Stimulated activated CD4-positive, alpha-beta T cell treated with anti-CD3 and anti-CD28 coated beads, Interleukin-1b, Interleukin-23, amount 100 ng/mL, for 1 hour (primary cell): ENCODE results near the gene DDX25.

Experiments
- DNase-seq, 2 donors: peaks; one replicate each; pipeline ENCODE4 v3.0.0-alpha.2; 2020; ENCODE audit warnings: low read depth in 2 of 2

DDX25 gene

DNA sequence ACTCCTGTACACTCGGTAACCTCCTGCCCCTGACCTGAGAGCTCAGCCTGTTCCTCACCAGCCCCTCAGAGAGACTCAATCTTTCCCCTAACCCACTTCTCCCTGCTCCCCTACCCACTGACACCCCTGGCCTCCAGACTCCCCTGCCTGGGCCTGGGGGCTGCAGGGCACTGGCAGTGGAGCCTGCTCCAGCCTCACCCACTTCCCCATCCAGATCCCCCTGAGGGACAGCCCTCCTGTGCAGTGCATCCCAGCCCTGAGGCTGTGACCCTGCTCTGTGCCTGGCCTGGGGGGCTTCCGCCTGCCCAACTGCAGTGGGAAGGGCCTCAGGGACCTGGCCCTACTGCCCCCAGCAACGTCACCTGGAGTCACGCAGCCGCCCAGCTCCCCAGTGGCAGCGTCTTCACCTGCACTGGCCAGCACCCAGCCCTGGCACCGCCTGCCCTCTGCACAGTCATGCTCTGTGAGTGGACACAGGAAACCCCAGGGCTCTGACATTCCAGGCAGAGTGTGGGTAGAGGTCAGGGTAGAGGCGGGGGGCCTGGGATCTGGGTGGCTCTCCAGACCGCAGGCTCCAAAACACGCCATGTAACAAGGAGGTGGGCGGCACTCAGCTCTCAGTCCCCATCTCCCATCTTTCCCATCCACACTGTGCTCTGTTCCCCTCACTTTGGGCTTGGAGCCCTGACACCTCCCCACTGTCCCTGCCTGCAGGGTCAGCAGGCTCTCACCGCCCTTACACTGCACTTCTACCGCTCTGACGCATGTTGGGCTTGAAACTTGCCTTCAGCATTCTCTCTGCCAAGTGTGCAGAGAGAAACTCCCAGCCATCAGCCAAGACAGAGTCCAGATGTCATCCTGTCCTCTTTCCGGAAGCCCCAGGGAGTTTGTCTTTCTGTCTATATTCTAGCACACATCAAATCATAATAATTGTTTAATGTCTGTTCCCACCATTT, 46.7 kb downstream of the DDX25 start:
- DNase-seq: no peak

DNA sequence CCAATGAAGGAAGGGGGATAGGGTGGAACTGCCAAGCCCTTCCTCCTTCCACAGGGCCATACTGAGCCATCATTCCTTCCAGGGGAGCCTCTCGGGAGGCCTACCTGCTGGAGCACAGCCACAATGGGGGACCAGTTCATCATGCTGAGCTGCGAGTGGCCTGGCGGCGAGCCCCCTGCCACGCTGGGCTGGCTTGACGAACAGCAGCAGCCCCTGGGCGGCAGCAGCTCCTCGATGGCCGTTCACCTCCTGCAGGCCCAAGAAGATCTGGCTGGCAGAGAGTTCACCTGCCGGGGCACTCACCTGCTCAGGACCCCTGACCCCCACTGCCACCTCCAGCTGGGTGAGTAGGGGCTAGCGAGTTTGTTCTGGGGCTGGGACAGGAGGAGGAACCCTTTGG, 47.4 kb downstream of the DDX25 start:
- DNase-seq: no peak

DNA sequence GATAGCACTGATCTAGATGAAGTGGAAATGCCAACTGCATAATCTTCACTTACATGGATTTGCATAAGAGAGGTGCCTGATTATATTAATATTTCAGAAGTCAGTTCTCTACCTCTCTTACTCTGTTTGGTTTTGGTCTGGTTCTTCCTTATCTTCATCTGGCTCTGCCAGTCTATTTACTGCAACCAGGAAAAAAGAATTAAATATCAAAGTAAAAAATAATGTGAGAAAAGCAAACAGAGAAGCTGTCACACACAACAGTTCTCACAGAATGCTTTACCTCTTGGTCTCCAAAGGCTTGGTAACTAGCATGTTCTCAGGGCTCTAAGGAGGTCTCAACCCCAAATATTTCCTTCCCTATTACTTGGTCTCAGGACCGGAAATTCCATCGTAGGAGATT, 48.3 kb downstream of the DDX25 start:
- no peak for DNase-seq

DNA sequence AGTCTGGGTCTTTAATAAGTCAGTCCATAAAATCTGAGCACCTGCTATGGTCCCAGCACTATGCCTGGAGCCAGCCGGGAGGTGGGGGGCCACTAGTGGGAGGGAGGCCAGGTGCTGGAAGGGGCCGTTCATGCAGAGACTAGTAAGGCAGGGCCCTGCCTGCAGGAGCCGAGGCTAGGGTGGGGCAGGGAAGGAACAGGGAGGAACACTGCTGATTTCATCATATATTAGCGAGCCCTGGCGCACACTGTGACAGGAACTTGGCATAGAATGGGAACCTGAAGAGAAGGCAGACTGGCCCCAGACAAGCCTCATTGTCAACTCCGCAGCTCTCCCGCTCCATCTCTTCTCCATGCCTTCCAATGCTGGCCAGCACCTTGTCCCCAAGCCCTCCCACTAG, 48.7 kb downstream of the DDX25 start:
- DNase-seq: no peak

DNA sequence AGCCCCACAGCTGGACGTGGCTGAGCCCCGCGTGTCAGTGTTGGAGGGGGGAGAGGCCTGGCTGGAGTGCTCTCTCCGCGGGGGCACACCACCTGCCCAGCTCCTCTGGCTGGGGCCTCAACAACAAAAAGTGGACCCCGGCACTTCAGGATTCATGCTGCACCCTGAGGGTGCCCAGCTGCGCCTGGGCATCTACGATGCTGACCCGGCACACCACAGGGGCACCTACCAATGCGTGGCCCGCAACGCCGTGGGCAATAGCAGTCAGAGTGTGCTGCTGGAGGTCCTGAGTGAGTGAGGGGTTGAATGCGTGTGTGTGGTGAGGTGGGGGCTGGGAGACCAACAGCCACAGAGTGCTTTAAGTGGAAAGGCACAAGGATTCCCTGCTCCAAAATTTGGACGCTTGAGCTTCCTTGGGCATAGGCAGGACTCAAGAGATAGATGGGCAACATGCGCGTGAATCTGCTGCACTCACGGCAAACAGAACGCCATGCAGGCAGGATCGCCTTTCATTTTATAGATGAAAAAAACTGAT, 49.2 kb downstream of the DDX25 start:
- no peak for DNase-seq

DNA sequence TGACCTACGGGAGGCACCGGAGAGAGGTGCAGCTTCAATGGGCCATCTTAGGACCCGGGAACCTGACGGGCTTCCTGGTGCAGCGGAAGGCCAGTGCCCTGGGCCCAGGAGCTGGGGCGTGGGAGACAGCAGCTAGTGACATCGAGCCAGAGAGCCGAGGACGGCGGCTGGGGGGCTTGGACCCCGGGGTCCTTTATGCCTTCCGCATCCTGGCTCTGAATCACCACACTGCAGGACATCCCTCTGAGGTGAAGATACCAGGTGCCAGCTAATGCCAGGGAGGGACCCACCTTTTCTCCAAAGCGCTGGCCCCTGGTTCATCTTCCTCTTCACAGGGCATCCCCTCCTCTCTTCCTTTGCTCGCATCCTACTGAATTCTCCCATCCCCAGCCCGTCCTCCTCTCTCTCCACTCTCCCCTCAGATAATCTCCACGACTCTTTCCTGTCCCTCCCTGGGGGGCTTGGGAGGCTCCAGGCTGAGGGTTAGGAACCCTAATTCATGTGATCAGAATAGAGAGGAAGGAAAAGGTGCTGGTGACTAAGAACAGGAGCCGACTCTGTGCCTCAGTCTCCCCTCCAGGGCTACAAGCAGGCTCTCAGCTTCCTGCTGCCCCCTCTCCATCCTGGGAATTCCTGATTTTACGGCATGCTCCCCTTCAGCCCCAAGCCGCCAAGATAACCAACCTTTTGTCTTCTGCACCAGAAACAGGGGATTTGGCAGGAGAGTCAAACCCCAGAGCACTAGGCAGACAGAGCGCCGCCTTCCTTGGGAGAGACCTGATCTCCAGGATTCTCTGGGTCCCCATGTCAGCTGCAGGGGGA, 50.0 kb downstream of the DDX25 start:
- DNase-seq: no peak

DNA sequence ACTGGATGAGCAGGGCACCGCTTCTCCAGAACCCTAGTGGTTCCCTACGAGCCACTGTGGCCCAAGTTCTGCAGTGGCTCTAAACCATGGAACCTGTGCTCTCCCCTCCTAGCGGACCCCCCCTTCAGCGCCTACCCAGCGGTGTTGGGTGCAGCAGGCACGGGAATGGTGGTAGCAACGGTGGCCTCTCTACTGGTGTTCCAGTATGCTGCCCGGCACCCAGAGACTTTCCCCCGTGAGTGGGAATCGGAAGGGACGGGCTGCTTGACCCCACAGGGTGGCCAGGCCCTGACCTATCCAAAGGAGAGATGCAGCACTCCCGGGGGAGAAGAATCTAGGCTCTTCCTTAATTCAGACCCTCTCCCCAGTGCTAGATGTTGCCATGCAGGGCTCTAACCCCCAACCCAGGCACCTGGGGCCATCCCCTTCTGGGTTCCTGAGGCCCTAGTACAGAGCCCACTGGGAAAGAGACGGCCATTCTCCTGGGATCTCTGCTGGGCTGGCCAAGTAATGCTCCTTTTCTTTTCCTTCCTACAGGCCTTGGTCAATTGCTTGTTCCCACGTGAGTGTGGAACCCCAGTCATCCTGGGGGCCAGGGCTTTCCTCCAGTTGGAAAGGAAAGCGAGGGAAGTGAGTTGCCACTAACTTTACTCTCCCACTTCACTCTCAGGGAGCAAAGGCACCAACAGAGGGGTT, 50.8 kb downstream of the DDX25 start:
- no peak for DNase-seq

DNA sequence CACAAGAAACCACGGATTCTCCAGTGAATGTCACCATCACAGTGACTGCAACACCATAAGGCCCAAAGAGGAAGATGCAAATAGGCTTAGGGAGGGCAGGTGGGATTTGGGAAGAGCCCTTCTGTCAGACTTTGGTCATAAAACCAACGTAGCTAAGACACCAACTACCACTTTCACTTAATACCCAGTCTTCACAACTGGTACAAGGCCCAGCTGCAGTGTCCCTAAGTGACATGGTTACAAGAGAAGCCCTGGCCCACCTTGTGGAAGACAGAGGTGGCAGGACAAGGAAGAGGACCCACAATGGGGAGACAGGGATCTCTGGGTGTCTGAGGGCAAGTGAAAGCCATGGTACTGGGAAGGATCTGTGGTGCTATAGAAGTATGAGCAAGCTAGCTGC, 51.5 kb downstream of the DDX25 start:
- no peak for DNase-seq

DNA sequence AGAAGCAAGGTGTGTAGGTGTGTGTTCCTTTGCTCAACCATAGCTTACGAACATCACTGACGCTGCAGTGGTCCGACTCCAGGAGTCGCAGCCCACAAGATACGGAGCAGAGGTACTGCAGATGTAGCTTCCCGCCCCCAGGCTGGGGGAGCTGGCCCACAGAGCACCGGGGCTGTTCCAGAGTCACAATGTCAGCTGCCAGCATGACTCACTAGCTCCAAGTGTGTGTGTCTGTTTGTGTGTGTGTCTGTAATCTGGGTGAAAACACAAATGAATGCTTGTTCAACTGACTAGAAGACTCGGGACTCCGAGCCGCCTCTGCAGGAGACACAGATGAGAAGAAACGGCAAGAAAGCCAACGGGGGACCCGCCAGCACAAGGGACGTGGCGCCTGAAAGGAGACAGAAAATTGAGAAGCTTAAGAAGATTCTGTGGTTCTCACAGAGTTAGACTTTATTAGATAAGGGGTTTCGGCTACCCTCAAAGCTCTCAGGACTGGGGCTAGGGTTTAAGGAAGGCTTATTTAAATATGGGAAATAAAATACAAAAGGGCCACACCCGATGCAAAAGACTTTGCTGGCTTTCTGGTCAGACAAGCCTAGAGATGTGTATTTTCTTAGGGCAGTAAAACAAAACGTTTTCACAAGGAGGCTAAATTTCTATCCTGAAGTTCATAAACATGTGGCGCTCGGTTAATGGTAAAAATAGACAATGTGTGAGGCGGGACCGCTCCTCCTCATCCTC, 52.3 kb downstream of the DDX25 start:
- no peak for DNase-seq

DNA sequence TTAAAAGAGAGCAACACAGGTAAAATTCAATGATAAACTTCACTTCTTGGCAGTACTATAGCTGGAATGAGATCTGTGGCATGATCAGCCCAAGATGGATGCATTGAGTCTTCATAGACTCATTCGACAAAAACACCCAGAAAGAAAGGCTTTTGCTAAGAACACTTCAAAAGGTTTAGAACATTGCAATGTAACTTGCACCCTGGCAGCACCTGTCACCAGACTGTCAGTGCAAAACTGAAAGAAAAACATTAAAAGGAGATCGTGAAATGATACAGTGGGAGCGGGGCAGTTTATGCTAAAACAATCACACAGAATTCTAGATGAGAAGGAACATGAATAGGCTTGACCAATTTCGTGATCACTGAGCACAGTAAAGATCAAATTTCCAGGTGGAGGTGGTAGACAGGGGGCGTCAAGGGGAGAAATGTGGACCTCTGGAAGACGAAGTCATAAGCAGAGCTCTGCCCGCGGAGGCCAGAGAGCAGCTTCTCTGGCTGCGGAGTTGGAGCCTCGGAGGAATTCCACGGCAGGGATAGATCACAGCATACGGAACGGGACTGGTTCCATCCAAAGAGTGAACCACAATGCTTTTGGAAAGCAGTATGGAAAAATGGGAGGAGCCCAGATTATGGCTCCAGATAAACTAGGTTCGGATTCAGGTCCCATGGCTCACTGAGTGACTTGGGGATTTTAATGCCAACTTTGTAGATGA, 53.5 kb downstream of the DDX25 start:
- no peak for DNase-seq

DNA sequence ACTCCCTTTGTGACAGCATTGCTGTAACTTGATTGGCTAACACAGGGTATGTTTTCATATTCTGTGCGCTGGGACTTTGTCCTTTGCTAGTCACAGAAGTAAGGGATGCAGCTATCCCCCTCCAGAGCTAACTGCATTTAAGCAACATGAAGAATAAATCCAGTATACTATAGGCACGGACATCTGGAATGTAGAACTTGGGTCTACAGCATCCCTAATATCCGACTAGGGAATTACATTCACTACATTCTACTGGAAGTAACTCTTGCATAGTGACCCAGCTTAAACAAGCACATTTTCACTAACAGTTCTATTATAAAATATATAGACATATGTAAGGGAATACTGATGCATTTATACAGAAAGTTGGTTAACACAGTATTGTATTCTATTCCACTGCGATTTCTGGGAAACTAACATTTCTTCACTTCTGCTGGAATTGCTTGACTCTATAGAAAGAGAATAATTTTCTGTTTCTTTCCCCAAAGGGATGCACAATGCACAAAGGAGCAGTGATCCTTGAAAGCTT, 54.6 kb downstream of the DDX25 start:
- no peak for DNase-seq

DNA sequence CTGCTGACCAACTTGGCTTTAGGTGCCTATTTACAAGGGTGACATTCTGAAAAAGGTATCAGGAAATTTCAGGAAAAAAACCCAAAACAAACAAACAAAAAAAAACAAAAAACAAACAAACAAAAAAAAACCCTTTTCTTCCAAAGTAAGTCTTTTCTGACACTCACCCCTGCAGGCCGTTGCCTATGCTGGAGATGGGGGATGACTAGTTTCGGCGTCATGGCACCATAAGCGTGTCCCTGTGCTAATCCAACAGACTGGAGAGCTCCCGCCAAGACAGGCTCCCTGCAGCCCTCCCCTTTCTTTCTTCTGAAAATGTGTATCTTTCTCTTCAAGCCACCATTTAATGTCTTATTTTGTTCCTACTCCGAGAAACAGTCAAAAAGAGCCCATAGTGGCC, 55.2 kb downstream of the DDX25 start:
- no peak for DNase-seq

DNA sequence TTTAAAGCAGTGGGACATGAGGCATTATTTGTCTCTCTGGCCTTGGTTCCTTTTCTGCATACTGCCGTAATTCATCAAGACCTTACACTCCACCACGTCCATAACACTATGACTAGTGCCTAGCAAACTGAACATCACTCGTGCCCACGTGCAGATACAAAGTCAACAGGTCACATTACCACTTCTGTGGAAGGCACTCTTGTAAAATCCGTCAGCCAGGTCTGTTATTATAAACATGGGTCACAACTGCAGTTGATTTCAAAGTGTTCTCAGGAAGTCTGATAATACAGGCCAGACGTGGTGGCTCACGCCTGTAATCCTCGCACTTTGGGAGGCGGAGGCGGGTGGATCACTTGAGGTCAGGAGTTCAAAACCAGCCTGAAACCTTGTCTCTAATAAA, 55.6 kb downstream of the DDX25 start:
- DNase-seq: no peak

DNA sequence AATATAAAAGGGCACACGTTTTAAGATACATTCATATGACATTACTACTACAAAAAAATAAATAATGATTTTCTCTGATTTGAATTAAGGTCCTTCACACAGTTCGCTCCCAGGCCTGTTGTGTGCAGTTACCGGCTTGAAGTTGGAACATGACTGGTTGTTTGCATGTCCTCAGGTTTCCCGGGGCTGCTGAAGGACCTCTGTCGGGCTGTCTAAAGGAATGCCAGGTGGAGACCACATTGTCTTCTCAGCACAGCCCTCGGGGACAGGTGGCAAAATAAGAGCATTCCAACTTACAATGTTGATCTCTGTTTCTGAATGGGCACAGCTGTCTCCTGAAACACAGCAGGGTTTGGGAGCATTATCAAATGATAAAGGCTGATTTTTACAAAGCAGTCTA, 56.5 kb downstream of the DDX25 start:
- DNase-seq: no peak

DNA sequence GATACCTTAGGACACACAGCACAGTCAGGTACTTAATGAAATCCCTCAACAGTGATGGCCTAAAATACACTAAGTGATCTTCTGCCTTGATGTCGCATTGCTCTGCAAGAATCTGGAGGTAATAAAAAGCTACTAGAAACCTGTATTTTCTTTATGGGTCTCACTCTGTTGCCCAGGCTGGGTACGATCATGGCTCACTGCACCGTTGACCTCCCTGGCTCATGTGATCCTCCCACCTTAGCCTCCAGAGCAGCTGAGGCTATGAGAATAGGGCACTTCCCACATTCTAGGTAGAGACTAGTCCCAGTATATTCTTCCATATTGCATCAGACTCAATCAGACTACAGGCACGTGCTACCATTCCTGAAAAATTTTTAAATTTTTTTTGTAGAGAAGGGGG, 63.2 kb downstream of the DDX25 start:
- no peak for DNase-seq

DNA sequence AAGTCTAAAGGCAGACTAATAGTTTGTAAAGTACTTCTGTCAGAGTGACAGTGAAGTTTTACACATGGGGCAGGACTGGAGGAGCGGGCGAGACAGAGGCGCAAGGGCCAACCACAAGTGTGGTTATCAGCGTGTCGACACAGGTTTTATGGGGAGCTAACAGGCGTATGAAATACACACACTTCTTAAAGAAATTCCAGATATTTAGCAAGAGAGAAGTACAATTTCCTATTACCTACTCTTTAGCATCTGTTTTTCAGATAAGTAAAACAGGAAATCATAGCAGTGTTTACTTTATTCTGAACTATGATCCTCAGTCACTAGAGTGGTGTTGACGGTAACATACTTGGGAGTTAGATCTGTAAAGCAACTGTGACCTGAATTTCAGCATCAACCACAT, 64.0 kb downstream of the DDX25 start:
- no peak for DNase-seq

DNA sequence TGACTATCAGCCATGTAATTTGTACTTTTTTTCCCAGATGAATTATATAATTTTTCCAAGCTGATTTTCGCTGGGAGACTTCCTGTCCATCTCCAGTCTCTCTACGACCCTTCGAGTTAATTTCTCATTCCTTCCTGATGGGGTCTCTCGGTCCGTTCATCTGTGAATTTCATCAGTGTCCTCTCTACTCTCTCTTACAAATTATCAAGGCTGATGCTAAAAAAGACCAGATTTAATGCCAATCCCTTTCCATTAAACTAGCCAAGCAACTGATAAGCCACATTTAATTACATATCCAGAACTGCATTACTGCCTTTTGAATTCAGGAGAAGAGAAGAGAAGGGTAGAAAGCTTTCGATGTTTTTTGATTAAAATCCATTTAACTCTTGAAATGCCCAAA, 67.3 kb downstream of the DDX25 start:
- no peak for DNase-seq

DNA sequence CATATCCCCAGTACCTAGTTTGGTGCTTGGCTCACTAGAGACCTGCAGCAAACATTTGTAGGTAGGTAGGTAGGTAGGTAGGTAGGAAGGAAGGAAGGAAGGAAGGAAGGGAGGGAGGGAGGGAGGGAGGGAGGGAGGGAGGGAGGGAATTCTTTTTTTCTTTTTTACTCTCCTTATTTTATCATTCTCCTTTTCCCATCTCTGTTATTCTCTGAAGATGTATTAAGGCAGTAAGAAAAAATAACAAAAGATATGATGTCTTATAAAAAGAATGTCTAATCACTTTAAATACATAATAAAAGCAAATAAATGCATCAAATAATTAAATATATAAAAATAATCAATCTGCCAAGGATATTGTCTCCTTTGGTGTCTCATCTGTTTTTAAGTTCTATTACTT, 70.0 kb downstream of the DDX25 start:
- DNase-seq: no peak

DNA sequence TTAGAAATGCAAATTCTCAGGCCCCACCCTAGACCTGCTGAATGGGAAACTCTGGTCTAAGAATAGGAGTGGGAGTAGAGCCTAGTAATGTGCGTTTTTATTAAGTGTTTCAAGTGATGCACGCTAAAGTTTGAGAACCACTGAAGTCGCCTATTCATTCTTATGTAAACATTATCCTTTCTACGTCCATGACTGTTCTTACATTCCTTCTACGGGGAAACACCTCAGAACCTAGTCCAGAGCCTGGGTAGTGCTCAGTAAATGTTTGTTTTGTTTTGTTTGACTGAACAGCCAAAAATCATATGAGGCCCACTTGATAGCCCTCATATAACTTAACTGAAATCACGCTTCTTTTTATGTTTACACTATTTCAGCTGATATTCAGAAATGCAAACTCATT, 71.3 kb downstream of the DDX25 start:
- no peak for DNase-seq

DNA sequence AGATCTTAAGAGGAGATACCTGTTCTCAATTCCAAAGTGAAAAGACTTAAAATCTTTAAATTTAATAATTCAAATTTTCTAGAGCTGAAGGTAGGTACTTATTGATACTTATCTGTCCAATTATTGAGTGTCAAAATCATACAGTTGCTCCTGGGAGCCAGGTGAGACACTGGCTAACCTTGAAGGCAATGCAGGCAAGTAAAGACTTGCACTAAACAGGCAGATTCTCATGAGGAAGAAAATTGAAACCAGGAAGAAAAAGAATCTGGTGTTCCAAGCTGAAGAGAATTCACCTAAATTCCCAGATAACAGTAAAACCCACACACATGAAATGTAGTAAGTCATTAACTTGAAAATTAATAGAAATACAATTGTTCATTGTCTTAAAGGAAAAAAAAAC, 71.8 kb downstream of the DDX25 start:
- no peak for DNase-seq

DNA sequence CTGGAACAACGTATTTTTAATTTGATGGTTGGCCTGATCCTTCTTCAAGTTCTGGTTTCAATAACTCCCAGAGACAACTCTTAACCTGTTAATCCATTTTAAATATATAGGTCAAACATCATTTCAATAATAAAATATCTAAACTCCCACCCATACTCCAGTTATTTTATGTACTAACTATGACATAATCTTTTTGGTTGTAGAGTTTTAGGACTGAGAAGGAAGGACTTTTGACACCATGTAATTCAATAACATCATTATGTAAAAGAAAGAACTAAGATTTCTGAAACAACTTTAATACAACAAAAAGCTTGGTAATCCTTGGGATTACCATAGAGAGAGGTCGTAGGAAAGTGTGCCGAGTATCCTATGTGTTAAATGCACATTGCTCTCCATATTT, 73.0 kb downstream of the DDX25 start:
- DNase-seq: no peak
